Measurements from ENCODE around the gene RHOF.

DNA sequence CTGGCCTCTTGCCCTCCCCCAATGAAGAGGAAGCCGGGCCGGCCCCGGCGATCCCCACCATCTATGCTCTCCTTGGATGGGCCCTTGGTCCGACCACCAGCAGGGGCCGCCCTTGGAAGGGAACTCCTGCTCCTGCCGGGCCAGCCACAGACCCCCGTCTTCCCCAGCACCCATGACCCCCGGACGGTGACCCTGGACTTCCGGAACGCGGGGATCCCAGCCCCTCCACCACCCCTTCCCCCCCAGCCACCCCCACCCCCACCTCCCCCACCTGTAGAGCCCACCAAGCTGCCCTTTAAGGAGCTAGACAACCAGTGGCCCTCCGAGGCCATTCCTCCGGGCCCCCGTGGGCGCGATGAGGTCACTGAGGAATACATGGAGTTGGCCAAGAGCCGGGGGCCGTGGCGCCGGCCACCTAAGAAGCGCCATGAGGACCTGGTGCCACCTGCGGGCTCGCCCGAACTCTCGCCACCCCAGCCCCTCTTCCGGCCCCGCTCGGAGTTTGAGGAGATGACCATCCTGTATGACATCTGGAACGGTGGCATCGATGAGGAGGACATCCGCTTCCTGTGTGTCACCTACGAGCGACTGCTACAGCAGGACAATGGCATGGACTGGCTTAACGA is 29.7 kb upstream of the RHOF start:
- TF ChIP-seq POLR2A (IDR thresholded peaks at IDR 0.05; ENCODE audit: low read depth, low read length), result no peak
- TF ChIP-seq TAF1 (IDR thresholded peaks at IDR 0.05; ENCODE audit: borderline replicate concordance, low read depth, low read length), result no peak
- TF ChIP-seq POLR2AphosphoS5 (IDR thresholded peaks at IDR 0.05; ENCODE audit: low read depth, low read length), result no peak

Data from GM12892 (cell line).